Measurements from ENCODE around the gene HNRNPL. TPM values are rescaled to one million over a fixed set of nuclear protein-coding genes. Genes with fewer than 3 reads are reported as not detected.
"Not testable (repeated sequence)": the region's sequence is repeated elsewhere in the genome, so short reads cannot be mapped to it uniquely, and the experiment has no call there.

HNRNPL gene
- total RNA-seq, 1 donor from 2014 or later, result 171 TPM

DNA sequence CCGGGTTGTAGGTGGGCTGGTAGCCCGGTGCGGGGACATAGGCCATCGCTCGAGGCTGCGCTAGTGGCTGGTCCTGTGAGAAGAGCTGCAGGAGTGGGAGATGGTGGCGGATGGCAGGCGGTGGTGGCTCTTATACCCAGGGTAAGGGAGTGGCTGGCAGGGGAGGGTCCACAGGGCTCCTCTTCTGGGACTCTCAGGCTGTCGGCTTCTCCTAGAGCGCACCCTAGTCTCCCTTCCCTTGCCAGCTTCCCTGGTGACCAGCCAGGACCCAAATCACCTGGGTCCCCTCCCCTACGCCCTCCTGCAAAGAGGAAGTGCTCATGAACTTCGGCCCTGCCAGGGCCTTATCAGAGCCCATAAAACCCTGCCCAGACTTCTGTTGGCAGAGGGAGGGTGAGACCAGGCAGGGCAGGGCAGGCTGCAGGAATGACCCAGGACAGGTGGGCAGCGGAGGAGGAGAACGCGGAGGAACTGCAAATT, 36.9 kb downstream of the HNRNPL start, which contains the start of gene LGALS4:
Gene LGALS4 (minus strand): TSS at position 105 of the 480 bp plus-strand sequence. CDS start 59 bp downstream, at position 46.
- DNase-seq (peak; percentile 43), ATAC-seq (peak; percentile 76)
- intact Hi-C loops (cut with micrococcal nuclease), result no loop called here

DNA sequence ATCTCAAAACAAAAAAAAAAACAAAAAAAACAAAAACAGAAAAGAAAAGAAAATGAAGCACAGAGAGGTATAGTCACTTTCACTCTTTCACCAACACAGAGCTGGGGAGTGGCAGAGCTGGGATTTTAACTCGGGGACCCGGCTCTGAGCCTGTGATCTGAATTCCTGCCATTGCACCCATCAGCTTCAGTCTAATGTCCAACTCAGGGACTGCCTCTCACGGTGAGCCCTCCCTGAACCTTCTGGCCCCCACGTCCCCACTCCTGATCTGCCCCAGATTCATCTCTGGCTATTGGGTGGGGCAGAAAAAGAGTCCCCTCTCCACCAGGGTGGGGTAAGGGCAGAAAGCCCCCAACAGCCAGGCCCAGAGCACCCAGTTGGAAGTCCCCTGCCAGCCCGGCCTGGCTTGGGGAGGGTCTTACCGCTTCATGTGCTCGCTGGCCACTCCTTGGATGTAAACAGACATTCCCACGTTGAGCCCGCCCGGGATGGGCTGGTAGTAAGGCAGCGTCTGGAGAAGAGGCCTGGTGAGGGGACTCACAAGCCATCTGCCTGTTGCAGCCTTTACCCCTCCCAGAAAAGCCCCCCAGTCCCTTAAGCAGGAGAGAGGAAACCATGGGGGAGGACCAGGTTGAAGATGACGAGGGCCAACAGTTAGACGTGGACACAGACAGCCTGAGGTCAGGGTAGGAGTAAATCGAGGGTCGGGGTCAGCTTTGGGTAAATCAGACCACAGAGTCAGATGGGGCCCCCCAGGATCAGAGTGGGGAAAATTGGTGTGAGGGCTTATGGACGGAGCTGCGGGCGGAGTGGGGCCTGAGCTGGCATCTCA, 37.6 kb downstream of the HNRNPL start:
- DNase-seq, result no peak
- intact Hi-C loops (cut with micrococcal nuclease), result no loop called here
- ATAC-seq, result no peak

DNA sequence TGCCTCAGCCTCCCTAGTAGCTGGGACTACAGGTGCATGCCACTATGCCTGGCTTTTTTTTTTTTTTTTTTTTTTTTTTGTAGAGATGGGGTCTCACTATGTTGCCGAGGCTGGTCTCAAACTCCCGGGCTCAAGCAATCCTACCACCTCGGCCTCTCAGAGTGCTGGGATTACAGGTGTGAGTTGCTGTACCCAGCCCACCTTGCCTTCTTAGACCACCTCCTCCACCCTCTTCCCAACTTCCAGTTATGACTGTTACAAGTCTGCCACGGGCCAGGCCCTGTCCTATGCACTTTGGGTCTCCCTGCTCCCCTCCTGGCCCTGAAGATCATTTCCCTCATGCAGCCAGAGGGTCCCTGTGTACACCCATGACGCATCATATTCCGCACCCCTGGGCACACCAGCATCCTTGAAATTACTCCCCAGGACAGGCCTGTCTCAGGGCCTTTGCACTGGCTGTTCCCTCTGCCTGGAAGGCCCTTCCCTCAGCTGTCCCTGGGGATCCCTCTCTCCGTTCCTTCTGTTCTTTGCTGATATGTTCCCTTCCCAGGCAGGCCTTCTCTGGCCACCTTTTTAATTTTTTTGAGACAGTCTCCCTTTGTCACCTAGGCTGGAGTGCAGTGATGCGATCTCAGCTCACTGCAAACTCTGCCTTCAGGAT, 40.1 kb downstream of the HNRNPL start:
- DNase-seq (no peak), ATAC-seq (no peak)
- intact Hi-C loops (cut with micrococcal nuclease), result no loop called here

DNA sequence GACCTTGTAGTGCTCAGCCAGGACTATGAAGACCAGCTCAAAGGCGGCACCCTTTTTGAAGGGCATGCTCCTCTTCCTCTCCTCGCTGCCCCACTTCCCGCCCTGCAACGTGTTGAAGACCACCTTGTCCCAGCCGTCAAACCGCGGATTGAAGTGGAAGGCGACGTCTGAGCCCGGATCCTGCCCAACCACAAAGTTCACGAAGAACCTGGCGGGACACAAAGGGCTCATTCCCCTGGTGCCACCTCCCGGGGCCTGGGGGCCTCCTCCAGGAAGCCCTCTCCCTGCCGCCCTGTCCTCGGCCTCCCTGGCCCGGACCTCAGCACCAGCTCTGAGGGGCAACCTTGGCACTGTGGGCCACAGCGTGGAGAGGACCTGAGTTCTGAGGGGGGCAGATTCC, 41.0 kb downstream of the HNRNPL start:
- ATAC-seq (no peak), DNase-seq (no peak)
- intact Hi-C loops (cut with micrococcal nuclease), result no loop called here

DNA sequence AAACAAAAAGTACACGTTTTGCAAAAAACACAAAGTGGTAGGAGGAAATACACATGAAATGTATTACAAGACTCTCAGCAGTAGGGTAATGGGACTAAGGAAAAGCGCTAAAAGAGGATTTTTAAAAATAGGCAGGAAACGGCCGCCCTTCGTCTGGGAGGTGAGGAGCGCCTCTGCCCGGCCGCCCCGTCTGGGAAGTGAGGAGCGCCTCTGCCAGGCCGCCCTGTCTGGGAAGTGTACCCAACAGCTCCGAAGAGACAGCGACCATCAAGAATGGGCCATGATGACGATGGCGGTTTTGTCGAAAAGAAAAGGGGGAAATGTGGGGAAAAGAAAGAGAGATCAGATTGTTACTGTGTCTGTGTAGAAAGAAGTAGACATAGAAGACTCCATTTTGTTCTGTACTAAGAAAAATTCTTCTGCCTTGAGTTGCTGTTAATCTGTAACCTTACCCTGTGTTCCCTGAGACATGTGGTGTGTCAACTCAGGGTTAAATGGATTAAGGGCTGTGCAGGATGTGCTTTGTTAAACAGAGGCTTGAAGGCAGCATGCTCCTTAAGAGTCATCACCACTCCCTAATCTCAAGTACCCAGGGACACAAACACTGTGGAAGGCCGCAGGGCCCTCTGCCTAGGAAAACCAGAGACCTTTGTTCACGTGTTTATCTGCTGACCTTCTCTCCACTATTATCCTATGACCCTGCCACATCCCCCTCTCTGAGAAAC, 42.2 kb downstream of the HNRNPL start:
- DNase-seq; intact Hi-C loops (cut with micrococcal nuclease); ATAC-seq: not testable (repeated sequence)

DNA sequence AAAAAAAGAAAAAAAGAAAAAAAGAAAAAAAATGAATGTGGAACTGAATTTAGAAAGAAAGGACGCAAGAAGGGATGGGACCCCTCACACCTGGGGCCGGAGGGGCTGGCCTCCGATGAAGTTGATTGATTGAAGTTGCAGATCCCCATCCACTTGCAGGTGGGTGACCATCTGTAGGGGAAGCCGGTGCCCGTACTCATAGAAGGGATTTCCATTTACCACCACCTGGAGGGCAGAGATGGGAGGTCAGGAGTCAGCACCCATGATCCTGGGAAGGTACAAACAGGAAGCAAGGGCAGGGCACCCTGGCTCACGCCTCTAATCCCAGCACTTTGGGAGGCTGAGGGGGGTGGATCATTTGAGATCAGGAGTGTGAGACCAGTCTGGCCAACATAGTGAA, 43.4 kb downstream of the HNRNPL start:
- ATAC-seq (no peak), DNase-seq (no peak)
- intact Hi-C loops (cut with micrococcal nuclease), result no loop called here

DNA sequence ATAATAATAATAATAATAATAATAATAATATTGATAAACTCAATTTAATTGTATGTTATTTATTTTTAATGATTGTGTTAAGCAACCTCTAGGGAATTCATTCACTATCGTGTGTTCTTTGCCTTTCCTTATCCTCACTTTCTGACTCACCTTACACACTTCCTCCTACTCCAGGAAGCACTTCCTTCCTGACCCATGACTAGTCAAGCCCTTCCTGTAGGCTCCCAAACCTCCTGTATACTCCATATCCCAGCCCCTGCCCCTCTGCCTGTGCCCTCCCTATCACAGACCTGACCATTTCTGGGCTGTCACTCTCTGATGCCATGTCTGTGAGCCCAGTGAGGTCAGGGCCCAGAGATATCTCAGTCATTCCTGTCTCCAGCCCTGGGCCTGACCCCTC, 44.6 kb downstream of the HNRNPL start:
- intact Hi-C loops (cut with micrococcal nuclease), result no loop called here
- no peak for ATAC-seq
- no peak for DNase-seq

DNA sequence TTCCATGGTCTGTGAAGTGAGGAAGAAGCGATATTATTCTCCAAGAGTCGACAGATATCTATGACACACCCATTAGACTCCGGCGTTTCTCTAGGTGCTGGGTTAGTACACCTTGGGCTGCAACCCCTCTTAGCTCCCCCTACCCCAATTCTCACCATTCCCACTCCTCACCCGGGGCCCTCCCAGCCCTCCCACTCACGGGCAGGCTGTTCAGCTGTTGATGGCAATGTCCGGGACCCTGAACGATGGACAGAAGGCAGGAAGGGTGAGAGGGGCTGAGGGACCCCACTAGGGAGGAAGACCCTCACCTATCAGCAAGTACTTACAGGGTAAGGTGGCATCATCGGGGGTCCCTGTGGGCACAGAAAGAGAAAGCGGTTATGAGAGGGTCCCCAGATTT, 46.2 kb downstream of the HNRNPL start:
- ATAC-seq, result no peak
- DNase-seq, result no peak
- intact Hi-C loops (cut with micrococcal nuclease), result no loop called here

DNA sequence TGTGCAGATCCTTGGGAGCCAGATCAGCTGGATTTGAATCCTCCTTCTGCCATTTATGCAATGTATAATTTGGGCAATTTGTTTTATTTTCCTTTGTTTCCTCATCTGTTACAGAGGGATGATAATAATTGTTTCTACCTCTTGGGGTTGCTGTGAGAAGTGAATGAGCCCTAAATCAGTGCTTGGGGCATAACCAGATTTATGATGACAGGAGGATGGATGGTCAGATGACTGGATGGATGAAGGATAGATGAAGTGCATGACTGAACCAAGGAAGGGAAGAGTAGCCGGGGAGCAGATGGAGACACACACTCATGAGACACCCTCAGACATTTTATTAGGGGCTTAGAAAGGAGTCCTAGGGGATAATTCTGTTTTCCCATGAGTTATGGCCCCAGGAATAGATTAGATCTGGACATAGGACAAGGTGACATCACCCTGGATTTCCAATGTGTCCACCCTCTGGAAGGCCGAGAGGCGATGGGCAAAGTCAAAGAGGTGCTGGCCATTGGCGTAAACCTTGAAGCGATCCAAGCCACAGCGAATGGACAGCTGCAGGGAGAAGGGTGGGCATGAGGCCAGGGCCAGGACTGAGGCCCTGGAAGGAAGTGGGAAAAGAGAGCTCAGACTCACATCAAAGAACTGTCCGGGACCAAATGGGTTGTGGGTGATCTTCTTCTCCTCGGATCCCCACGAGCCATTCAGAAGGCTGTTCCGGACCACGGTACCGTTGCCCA, 48.3 kb downstream of the HNRNPL start:
- intact Hi-C loops (cut with micrococcal nuclease), result no loop called here
- DNase-seq (no peak), ATAC-seq (no peak)

DNA sequence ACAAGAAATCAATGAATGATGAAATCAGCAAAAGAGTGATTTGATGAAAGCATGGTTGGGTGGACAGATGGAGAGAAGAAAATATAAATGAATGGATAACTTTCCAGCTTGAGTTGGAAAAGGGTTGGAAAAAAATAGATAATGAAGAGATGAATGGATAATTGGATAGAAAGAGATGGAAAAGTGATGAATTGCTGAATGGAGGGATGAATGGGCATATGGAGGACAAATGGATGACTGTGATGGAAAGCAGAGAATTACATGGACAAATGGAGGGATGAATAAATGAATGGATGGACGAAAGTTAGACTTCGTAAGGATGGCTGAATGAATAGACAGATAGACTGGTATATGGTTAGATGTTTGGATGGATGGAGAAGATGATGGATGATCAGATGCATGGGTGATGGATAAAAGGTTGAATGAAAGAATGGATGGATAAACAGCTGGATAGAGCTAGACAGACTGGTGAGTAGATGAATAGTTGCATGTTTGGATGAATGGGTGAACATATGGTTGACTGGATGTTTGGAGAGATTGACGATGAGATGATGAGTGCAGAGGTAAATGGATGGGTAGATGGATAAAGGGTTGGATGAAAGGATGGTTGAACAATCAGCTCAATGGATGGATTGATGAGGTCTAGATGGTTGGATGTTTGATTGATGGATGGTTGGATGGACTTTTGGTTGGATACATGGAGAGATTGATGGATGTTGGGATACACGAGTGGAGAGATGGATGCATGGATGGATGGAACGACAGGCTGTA, 49.0 kb downstream of the HNRNPL start:
- no peak for ATAC-seq
- intact Hi-C loops (cut with micrococcal nuclease), result no loop called here

DNA sequence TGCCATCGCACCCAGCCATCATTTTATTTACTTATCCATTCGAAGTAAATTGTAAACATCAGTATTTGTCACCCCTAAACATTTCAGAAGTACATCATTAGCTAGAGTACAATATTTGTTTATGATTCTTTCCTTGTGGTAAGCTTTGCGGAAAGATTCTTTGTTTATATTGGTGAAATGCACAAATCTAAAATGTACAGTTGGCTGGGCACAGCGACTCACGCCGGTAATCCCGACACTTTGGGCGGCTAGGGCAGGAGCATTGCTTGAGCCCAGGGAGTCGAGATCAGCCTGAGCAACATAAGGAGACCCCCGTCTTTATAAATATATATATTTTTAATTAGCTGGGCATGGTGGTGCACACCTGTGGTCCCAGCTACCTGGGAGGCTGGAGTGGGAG, 50.7 kb downstream of the HNRNPL start:
- intact Hi-C loops (cut with micrococcal nuclease), result no loop called here
- DNase-seq, result no peak
- ATAC-seq, result no peak

More for the DNA sequence above, 49.0 kb downstream of the HNRNPL start:
- DNase-seq, result no peak

DNA sequence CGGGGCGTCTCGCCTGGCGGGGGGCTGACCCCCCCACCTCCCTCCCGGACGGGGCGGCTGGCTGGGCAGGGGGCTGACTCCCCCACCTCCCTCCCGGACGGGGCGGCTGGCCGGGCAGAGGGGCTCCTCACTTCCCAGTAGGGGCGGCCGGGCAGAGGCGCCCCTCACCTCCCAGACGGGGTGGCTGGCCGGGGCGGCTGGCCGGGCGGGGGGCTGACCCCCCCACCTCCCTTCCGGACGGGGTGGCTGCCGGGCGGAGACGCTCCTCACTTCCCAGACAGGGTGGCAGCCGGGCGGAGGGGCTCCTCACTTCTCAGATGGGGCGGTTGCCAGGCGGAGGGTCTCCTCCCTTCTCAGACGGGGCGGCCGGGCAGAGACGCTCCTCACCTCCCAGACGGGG, 52.0 kb downstream of the HNRNPL start:
- DNase-seq; intact Hi-C loops (cut with micrococcal nuclease); ATAC-seq: not testable (repeated sequence)

DNA sequence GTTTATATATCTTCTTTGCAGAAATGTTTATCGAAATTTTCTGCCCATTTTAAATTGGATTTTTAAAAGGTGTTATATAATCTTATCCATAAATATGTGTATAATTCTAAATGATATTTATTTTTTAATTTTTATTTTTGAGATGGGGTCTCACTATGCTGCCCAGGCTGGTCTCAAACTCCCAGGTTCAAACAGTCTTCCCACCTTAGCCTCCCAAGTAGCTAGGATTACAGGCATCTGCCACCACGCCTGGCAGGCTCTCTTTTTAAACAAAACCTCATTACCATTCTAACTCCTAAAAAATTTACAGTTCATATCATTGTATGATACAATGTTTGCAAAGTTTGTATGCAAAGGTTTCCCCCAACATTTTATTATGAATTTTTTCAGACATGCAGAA, 53.6 kb downstream of the HNRNPL start:
- DNase-seq (no peak), ATAC-seq (no peak)
- intact Hi-C loops (cut with micrococcal nuclease), result no loop called here

DNA sequence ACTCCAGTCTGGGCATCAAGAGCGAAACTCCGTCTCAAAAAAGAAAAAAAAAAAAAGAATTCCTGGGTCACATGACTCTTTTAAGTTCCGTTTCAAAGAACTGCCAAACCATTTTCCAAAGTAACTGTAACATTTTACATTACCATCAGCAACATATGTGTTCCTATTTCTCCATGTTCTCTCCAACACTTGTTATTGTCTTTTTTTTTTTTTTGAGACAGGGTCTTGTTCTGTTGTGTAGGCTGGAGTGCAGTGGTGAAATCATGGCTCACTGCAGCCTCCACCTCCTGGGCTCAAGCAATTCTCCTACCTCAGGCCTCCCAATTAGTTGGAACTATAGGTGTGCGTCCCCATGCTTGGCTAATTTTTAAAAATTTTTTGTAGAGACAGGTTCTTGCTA, 54.2 kb downstream of the HNRNPL start:
- ATAC-seq, result no peak
- no peak for DNase-seq
- intact Hi-C loops (cut with micrococcal nuclease), result no loop called here

DNA sequence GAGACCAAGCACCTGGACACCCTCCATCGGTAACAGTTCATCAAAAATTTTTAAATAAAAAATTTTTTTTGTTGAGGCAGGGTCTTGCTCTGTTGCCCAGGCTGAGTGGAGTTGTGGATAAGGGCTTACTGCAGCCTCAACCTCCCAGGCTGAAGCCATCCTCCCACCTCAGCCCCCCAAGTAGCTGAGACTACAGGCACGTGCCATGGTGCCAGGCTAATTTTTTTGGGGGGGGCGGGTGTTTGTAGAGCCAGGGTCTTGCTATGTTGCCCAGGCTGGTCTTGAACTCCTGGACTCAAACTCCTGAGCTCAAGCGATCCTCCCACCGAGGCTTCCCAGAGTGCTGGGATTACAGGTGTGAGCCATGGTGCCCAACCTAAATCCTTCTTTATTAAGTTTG, 56.1 kb downstream of the HNRNPL start:
- no peak for ATAC-seq
- DNase-seq, result no peak
- intact Hi-C loops (cut with micrococcal nuclease), result no loop called here

DNA sequence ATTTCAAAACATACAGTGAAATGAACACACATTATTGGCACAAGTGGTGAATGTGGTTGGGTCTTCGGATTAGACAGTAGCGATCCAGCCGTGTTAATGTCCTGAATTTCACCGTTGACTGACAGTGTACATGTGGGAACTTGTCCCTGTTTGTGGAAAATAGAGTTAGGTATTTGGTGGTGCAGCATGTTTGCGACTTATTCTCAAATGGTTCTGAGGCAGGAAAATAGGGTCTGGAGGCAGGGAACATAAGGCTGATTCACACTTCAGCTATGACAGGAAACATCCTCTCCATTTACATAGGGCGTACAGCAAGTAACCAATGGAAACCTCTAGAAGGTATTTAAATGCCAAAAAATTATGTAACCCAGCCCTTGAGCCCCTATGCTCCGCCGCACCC, 56.6 kb downstream of the HNRNPL start:
- ATAC-seq, result no peak
- DNase-seq, result no peak
- intact Hi-C loops (cut with micrococcal nuclease), result no loop called here

DNA sequence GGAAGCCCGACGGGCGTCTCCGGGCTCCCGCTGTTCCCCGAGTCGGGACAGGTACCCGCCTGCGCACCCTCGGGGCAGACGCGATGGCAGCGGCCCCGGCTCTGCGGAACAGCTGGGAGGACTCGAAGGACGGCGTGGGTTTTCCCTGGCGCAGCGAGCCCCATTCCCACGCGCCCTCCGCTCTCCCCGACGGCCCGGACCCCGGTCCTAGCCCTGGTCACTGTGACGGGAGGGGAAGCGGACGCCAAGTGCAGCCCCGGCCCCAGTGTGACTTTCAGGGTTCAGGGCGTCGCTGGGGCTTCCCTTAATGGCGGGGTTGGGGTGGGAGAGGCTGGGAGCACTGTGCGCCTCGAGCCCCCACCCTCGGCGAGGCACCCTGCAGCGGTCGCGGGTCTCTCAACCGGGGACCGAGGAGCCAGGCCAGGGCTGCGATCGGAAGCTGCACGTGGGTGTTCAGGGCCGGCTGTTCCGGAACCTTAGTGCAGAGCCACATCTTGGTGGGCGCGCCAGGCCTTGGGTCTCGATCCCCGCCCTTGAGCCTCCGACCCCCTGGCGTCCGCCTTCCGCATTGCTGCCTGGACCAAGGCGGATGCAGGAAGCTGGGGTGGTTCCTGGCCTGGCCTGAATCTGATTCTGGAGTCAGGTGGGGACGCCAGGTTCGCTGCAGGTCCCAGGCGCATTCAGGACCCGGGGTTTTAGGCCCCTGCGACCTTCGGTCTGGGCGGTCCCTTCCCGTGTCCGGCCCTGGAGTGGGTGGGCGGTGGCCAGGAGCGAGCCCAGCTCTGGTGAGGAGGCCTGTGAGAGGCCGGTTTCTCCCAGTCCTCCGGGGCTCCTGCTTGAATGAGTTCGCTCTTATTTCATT, 57.3 kb downstream of the HNRNPL start:
- intact Hi-C loops (cut with micrococcal nuclease), result no loop called here
- DNase-seq, result peak; percentile 72
- ATAC-seq, result peak; percentile 46

Data from left ventricle myocardium superior (tissue), 1 donor.